Ishikawa (cell line): ENCODE results near the gene ZNF768.

Source experiments
- CEBPB ChIP-seq: IDR thresholded peaks from 2 replicates; pipeline ENCODE4 v1.6.1; 2012
- CREB1 ChIP-seq: IDR thresholded peaks from 2 replicates; pipeline ENCODE4 v1.6.1; 2012; ENCODE audit warnings: low read depth
- EGR1 ChIP-seq: IDR thresholded peaks from 2 replicates; pipeline ENCODE4 v1.6.1; 2012
- EP300 ChIP-seq: IDR thresholded peaks from 2 replicates; pipeline ENCODE4 v1.6.1; 2012; ENCODE audit warnings: borderline replicate concordance
- FOXM1 ChIP-seq: IDR thresholded peaks from 2 replicates; pipeline ENCODE4 v1.6.1; 2012; ENCODE audit warnings: low read depth, borderline replicate concordance
- MAX ChIP-seq: IDR thresholded peaks from 2 replicates; pipeline ENCODE4 v1.6.1; 2012
- NFIC ChIP-seq: IDR thresholded peaks from 2 replicates; pipeline ENCODE4 v1.6.1; 2012
- RAD21 ChIP-seq: IDR thresholded peaks from 2 replicates; pipeline ENCODE4 v1.6.1; 2012; ENCODE audit warnings: low read depth
- REST ChIP-seq: IDR thresholded peaks from 2 replicates; pipeline ENCODE4 v1.6.1; 2012; ENCODE audit warnings: low read depth, mild to moderate bottlenecking
- TAF1 ChIP-seq: IDR thresholded peaks from 2 replicates; pipeline ENCODE4 v1.6.1; 2012; ENCODE audit warnings: low read depth, mild to moderate bottlenecking
- TCF12 ChIP-seq: IDR thresholded peaks from 2 replicates; pipeline ENCODE4 v1.6.1; 2012; ENCODE audit warnings: low read depth
- TEAD4 ChIP-seq: IDR thresholded peaks from 2 replicates; pipeline ENCODE4 v1.6.1; 2012
- USF1 ChIP-seq: IDR thresholded peaks from 2 replicates; pipeline ENCODE4 v1.6.1; 2012
- YY1 ChIP-seq: IDR thresholded peaks from 2 replicates; pipeline ENCODE4 v1.6.1; 2012; ENCODE audit warnings: low read depth
- ZBTB7A ChIP-seq: IDR thresholded peaks from 2 replicates; pipeline ENCODE4 v1.6.1; 2012; ENCODE audit warnings: low read depth

ZNF768 gene

GRCh38 chr16:30478766-30479478, 47.4 kb downstream of the ZNF768 start:
- TF ChIP-seq NFIC = no peak
- TF ChIP-seq FOXM1 = no peak
- TF ChIP-seq TEAD4 = no peak
- TF ChIP-seq REST = no peak
- no peak for TF ChIP-seq CEBPB
- no peak for TF ChIP-seq ZBTB7A
- no peak for TF ChIP-seq TCF12
- no peak for TF ChIP-seq RAD21
- TF ChIP-seq CREB1 = no peak
- TF ChIP-seq TAF1 = no peak
- TF ChIP-seq USF1 = no peak
- no peak for TF ChIP-seq YY1
- no peak for TF ChIP-seq EGR1

GRCh38 chr16:30476991-30477390, 49.4 kb downstream of the ZNF768 start:
- TF ChIP-seq USF1 = no peak
- TF ChIP-seq CEBPB = no peak
- TF ChIP-seq NFIC = no peak
- TF ChIP-seq EP300 = no peak
- TF ChIP-seq EGR1 = no peak
- TF ChIP-seq REST = no peak
- TF ChIP-seq FOXM1 = no peak
- no peak for TF ChIP-seq YY1

GRCh38 chr16:30474684-30475083, 51.7 kb downstream of the ZNF768 start:
- TF ChIP-seq TCF12 (no peak), NFIC (no peak), CREB1 (no peak), REST (no peak), EP300 (no peak), RAD21 (no peak), YY1 (no peak), ZBTB7A (no peak), CEBPB (no peak), FOXM1 (no peak), EGR1 (no peak), TEAD4 (no peak), TAF1 (no peak), USF1 (no peak), MAX (no peak)

- no peak for TF ChIP-seq FOXM1
- no peak for TF ChIP-seq YY1
Observed at GRCh38 chr16:30474074-30474452, 52.3 kb downstream of the ZNF768 start.
